BE2C (cell line): Measurements from ENCODE around the gene LLGL2.

Source experiments
- DNase-seq: peaks from one replicate; pipeline ENCODE4 v3.0.0-alpha.2; 2020
- H3K27me3 ChIP-seq: fragments of 250-450 bp; sonication (Bioruptor Pico); 2 replicates; pipeline ENCODE4 v1.5.1; 2020; ENCODE audit warnings: mild to moderate bottlenecking
- H3K36me3 ChIP-seq: fragments of 250-450 bp; sonication (Bioruptor Pico); 2 replicates; pipeline ENCODE4 v1.5.1; 2020; ENCODE audit warnings: mild to moderate bottlenecking
- H3K4me1 ChIP-seq: fragments of 250-450 bp; sonication (Bioruptor Pico); 2 replicates; pipeline ENCODE4 v1.5.1; 2020
- H3K4me3 ChIP-seq: 2 replicates; pipeline ENCODE4 v1.5.1; 2011; ENCODE audit warnings: low read depth, low read length
- H3K9me3 ChIP-seq: fragments of 250-450 bp; sonication (Bioruptor Pico); 2 replicates; pipeline ENCODE4 v1.5.1; 2020
- TF ChIP-seq, protein P1 (sequence below): IDR thresholded peaks from 2 replicates; pipeline ENCODE4 v1.5.1; 2012; ENCODE audit warnings: mild to moderate bottlenecking, low read depth, low read length

The LLGL2 gene

DNA sequence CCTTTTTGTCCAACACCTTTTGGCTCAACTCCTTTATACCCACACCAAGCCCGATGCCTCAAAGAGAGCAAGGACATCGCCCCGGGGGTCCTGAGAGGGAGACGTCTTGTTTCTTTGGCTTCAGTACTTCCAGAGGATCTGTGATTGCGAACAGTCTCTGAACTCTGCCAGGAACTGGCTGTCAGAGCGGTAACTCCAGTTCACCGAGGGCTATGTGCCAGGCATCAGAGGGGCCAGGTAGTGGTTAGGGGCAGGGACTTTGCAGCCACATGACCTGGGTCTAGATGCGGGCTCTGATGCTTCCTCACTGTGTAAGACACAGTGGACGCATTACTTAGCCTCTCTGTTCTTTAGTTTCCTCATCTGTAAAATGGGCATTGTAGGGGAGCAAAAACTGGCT lies 21.6 kb downstream of the LLGL2 start:
- H3K36me3 ChIP-seq, result no peaks in the 10 kb centered on the region
- DNase-seq, result no peak
- no peaks in the 10 kb centered on the region for H3K4me1 ChIP-seq
- H3K4me3 ChIP-seq, result no peak overlapping the region
- H3K9me3 ChIP-seq, result no peaks in the 10 kb centered on the region
- H3K27me3 ChIP-seq, result no peaks in the 10 kb centered on the region
- TF ChIP-seq, protein P1, sequence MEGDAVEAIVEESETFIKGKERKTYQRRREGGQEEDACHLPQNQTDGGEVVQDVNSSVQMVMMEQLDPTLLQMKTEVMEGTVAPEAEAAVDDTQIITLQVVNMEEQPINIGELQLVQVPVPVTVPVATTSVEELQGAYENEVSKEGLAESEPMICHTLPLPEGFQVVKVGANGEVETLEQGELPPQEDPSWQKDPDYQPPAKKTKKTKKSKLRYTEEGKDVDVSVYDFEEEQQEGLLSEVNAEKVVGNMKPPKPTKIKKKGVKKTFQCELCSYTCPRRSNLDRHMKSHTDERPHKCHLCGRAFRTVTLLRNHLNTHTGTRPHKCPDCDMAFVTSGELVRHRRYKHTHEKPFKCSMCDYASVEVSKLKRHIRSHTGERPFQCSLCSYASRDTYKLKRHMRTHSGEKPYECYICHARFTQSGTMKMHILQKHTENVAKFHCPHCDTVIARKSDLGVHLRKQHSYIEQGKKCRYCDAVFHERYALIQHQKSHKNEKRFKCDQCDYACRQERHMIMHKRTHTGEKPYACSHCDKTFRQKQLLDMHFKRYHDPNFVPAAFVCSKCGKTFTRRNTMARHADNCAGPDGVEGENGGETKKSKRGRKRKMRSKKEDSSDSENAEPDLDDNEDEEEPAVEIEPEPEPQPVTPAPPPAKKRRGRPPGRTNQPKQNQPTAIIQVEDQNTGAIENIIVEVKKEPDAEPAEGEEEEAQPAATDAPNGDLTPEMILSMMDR, result no peak

DNA sequence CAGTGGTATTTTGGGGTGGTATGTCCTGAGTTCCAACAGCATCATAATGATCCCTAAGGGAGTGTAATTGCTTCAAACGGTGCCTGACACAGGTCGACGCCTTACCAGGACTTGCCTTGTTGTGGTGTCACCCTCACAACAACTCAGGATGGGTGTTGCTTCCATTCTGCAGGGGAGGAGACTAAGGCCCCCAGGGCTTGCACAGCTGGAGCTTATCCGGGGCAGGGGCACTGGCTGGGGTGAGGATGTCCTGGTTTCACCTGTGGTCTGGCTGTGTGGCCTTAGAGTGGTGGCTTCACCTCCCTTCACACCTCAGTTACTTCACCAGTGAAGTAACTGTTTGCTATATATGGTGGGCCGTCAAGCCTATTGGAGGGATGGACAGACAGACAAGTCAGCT lies 23.3 kb downstream of the LLGL2 start:
- TF ChIP-seq, protein P1, result no peak
- H3K4me3 ChIP-seq, result no peak overlapping the region

DNA sequence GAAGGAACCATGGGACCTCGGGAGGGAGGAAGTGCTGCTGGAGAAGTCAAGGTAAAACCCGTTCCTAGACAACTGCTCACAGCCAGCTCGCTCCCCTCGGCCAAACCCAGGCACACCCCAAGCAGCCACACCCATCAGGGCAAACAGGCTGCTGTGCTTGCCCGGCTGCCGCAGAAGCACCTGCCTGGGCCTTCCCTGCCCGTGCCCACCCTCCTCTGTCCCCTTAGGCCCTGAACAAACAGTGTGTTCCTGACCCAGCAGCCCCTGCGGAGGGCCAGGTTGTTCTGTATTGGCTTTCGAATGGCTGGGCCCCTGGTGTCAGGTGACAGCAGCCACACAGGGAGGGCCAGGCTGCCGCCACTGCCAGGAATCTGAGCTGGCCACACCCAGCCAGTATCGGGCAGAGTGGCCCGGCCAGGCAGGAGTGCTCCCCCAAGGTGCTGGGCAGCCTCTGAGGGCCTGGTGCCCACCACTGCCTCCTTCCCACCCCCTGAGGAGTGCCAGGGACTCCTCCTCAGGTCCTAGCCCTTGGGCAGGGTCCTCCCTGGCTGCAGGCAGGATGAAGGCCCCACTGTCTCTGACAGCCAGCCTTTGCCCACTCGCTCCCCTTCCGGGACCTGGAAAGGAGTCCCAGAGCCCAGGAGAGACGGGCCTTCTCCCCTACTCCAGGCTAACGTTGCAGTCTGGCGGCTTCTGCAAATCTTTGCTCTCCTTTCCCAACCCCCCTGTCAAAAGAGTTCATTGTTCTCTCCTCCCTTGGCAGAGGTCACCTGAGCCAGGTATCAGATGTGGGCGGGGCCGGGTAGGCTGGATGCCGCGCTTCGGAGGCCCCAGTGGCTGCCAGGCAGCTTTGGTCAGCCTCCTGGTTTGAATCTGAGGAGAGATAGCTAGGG lies 24.0 kb downstream of the LLGL2 start:
- no peaks in the 10 kb centered on the region for H3K4me1 ChIP-seq
- no peaks in the 10 kb centered on the region for H3K36me3 ChIP-seq
- no peaks in the 10 kb centered on the region for H3K27me3 ChIP-seq
- no peak overlapping the region for H3K4me3 ChIP-seq
- no peaks in the 10 kb centered on the region for H3K9me3 ChIP-seq
- TF ChIP-seq, protein P1, result no peak
- no peak for DNase-seq

More for the DNA sequence above, 23.3 kb downstream of the LLGL2 start:
- Histone ChIP-seq H3K9me3 (no peaks in the 10 kb centered on the region), H3K27me3 (no peaks in the 10 kb centered on the region), H3K4me1 (no peaks in the 10 kb centered on the region), H3K36me3 (no peaks in the 10 kb centered on the region)
- no peak for DNase-seq

DNA sequence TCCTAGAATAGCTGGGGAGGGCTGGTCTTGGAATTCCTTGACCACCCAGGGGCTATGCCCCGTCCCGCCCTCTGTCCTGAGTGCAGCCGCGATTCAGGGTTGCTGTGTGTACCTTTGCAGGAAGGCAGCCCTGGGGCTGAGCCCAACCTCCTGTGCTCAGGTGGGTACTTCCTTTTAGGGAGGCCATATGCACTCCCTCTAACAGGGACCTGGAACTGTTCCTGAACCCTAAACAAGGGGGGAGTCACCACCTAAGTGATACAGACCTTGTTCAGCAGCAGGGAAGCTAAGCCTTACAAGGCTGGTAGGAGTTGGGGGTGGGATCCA lies 24.6 kb downstream of the LLGL2 start:
- H3K9me3 ChIP-seq, result no peaks in the 10 kb centered on the region
- H3K27me3 ChIP-seq, result no peaks in the 10 kb centered on the region
- no peak for DNase-seq
- no peak overlapping the region for H3K4me3 ChIP-seq
- H3K4me1 ChIP-seq, result no peaks in the 10 kb centered on the region
- TF ChIP-seq, protein P1, result no peak
- H3K36me3 ChIP-seq, result no peaks in the 10 kb centered on the region

DNA sequence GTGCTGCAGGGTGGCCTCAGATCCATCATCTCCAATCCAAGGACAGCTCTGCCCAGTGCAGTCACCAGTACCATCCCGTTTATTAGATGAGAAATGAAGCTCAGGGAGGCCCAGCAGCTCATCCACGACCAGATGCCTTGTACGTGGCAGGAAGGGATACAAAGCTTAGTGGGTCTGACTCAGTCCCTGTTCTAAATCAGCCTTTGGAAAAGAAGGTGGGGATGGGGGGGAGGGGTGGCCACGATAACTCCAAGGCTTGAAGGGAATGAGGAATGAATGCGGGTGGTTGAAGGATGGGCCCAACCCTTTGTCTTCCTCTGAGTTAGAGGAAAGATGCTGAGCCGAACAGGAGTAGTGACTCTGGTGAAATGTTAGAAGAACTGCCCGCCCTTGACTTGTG lies 25.8 kb downstream of the LLGL2 start:
- Histone ChIP-seq H3K9me3 (no peaks in the 10 kb centered on the region), H3K36me3 (no peaks in the 10 kb centered on the region), H3K27me3 (no peaks in the 10 kb centered on the region), H3K4me1 (no peaks in the 10 kb centered on the region), H3K4me3 (no peak overlapping the region)
- TF ChIP-seq, protein P1, result no peak
- no peak for DNase-seq
